ENCODE results near the gene PAX9.

The PAX9 gene

DNA sequence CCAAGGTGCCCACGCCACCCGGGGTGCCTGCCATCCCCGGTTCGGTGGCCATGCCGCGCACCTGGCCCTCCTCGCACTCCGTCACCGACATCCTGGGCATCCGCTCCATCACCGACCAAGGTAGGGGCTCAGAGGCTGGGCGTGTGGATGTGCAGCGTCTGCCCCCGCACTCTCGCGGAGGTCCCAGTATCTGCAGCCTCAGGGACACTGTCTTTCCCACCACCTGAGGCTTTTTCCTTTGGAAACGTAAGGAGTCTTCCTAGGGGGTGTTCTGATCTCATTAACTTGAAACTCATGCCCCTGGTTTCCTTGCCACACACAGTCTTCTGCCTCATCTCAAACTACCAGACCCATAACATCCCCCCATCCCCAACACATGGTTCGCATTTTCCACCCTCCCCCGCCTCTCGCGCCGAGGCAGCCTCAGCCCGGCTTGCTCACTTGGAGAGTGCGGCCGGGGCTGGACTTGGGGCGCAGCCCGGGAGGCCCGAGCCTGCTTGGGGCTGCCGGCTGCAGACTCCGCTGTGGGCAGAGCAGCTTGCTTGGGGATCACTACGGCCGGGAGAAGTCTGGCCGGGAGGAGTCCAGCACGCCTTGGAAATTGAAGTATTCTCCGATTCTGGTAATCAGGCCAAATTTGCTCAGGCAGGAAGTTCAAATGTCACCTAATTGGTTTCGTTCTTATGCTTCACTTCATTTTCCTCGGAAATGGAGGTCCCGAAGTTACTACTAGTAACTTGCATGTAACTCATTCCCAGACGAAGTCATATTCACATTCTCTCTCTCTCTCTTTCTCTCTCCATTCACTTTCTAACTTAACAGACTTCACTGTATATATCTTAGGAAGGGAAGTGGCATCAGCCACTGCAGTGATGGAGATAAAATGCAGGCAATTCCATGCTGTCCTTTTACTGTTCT lies 2.0 kb downstream of the PAX9 start:
- no peak for TF ChIP-seq TAF1 (IDR thresholded peaks at IDR 0.05; ENCODE audit: borderline replicate concordance, insufficient read depth, low read length)
- TF ChIP-seq SIN3A (IDR thresholded peaks at IDR 0.05; ENCODE audit: borderline replicate concordance, insufficient read depth, low read length): no peak
- TF ChIP-seq FOXP2 (optimal IDR thresholded peaks at IDR 0.05; ENCODE audit: borderline replicate concordance, extremely low read depth, extremely low read length, insufficient read depth): no peak
- TF ChIP-seq, protein P1, sequence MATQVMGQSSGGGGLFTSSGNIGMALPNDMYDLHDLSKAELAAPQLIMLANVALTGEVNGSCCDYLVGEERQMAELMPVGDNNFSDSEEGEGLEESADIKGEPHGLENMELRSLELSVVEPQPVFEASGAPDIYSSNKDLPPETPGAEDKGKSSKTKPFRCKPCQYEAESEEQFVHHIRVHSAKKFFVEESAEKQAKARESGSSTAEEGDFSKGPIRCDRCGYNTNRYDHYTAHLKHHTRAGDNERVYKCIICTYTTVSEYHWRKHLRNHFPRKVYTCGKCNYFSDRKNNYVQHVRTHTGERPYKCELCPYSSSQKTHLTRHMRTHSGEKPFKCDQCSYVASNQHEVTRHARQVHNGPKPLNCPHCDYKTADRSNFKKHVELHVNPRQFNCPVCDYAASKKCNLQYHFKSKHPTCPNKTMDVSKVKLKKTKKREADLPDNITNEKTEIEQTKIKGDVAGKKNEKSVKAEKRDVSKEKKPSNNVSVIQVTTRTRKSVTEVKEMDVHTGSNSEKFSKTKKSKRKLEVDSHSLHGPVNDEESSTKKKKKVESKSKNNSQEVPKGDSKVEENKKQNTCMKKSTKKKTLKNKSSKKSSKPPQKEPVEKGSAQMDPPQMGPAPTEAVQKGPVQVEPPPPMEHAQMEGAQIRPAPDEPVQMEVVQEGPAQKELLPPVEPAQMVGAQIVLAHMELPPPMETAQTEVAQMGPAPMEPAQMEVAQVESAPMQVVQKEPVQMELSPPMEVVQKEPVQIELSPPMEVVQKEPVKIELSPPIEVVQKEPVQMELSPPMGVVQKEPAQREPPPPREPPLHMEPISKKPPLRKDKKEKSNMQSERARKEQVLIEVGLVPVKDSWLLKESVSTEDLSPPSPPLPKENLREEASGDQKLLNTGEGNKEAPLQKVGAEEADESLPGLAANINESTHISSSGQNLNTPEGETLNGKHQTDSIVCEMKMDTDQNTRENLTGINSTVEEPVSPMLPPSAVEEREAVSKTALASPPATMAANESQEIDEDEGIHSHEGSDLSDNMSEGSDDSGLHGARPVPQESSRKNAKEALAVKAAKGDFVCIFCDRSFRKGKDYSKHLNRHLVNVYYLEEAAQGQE (IDR thresholded peaks at IDR 0.05; ENCODE audit: insufficient read depth in 1 of 2, low read depth in 2 of 2, low read length in 2 of 2): no peak
- TF ChIP-seq POLR2AphosphoS5 (IDR thresholded peaks at IDR 0.05; ENCODE audit: low read depth, low read length): no peak

DNA sequence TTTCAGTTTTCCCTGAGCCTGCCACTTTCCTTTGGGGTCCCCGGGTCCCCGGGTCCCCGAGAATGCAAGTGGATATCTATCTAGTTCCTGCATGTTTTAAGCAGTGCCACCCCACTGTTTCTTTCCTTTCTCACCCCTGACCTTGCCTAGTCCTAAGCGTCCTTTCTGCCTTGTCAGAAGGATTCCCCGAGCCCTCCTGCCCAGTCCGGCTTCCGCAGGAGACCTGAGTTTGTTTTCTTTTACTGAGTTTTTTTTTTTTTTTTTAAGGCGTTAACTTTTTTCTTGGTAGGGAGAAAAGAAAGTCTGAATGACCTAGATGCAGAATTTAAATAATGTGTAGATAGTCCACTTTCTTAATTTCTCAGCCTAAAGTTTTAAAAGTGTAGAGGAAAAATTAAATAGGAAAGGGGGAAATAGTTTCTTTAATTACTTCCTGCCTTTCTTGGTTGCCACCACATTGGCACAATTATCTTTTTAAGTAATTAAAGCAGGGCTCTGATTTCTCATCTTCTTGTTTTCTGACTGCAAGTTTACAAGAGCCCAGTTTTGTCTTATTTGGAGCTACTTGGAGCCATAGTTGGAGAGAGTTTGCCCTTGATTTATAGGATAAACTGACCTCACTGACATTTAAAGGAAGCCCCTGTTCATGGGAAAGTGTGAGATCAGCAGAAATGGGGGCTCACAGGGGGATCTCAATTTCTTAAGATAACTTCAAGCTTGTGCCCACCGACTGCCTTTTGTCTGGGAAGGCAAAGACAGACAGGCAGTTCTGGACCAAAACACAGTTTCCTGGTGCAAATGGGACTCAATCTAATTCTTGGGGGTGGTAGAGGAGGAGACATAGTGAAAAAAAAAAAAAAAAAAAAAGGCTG lies 2.9 kb downstream of the PAX9 start:
- TF ChIP-seq FOXP2 (optimal IDR thresholded peaks at IDR 0.05; ENCODE audit: borderline replicate concordance, extremely low read depth, extremely low read length, insufficient read depth) (no peak), SIN3A (IDR thresholded peaks at IDR 0.05; ENCODE audit: borderline replicate concordance, insufficient read depth, low read length) (no peak), TAF1 (IDR thresholded peaks at IDR 0.05; ENCODE audit: borderline replicate concordance, insufficient read depth, low read length) (no peak), POLR2AphosphoS5 (IDR thresholded peaks at IDR 0.05; ENCODE audit: low read depth, low read length) (no peak)
- TF ChIP-seq, protein P1 (IDR thresholded peaks at IDR 0.05; ENCODE audit: insufficient read depth in 1 of 2, low read depth in 2 of 2, low read length in 2 of 2): no peak

- no peak for TF ChIP-seq FOXP2 (optimal IDR thresholded peaks at IDR 0.05; ENCODE audit: borderline replicate concordance, extremely low read depth, extremely low read length, insufficient read depth)
- no peak for TF ChIP-seq SIN3A (IDR thresholded peaks at IDR 0.05; ENCODE audit: borderline replicate concordance, insufficient read depth, low read length)
- TF ChIP-seq, protein P1 (IDR thresholded peaks at IDR 0.05; ENCODE audit: insufficient read depth in 1 of 2, low read depth in 2 of 2, low read length in 2 of 2): no peak
- TF ChIP-seq TAF1 (IDR thresholded peaks at IDR 0.05; ENCODE audit: borderline replicate concordance, insufficient read depth, low read length): no peak
- TF ChIP-seq POLR2AphosphoS5 (IDR thresholded peaks at IDR 0.05; ENCODE audit: low read depth, low read length): no peak
Measured at GRCh38 chr14:36665887-36666415, 4.3 kb downstream of the PAX9 start.

DNA sequence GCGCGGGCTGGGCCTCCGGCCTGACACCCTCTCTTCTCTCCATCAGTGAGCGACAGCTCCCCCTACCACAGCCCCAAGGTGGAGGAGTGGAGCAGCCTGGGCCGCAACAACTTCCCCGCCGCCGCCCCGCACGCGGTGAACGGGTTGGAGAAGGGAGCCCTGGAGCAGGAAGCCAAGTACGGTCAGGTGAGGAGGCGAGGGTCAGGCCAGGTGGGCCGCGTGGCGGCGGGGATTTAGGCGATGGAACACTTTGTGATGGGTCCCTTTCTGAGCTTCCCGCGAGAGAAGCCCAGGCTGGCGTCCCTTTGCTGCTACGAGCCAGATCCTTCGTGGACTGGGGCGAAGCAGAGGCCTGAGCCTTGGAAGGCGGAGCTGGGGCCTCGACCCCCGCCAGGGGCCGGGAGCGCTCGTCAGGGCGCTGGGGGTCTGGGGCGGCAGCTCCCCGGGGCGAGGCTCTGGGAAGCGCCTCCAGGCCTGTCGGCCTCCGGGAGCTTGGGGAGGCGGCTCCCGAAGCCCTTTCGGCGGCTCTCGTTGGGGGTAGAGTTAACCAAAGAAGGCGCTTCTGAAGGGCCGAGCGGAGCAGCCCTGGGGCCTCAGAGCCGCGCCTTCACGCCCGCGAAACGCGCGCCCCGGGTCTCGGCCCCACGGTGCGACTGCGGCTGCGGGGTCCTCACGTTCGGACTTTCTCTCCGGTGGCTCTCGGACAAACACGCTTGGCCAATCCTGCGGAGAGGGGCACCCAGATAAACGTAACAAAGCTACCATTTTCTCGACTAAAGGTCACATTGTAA lies 5.0 kb downstream of the PAX9 start:
- no peak for TF ChIP-seq POLR2AphosphoS5 (IDR thresholded peaks at IDR 0.05; ENCODE audit: low read depth, low read length)
- no peak for TF ChIP-seq TAF1 (IDR thresholded peaks at IDR 0.05; ENCODE audit: borderline replicate concordance, insufficient read depth, low read length)
- TF ChIP-seq, protein P1 (IDR thresholded peaks at IDR 0.05; ENCODE audit: insufficient read depth in 1 of 2, low read depth in 2 of 2, low read length in 2 of 2): no peak
- no peak for TF ChIP-seq SIN3A (IDR thresholded peaks at IDR 0.05; ENCODE audit: borderline replicate concordance, insufficient read depth, low read length)
- no peak for TF ChIP-seq FOXP2 (optimal IDR thresholded peaks at IDR 0.05; ENCODE audit: borderline replicate concordance, extremely low read depth, extremely low read length, insufficient read depth)
